HG03469 (cell line): ENCODE data around the gene DDX6.
"Not testable (repeated sequence)": the region's sequence is repeated elsewhere in the genome, so short reads cannot be mapped to it uniquely, and the experiment has no call there.

Source experiments
- ATAC-seq: cut with Tn5 transposase; IDR thresholded peaks from one replicate; pipeline ENCODE4 v1.9.1; 2021; ENCODE audit warnings: mild to moderate bottlenecking, moderate library complexity, moderate number of reproducible peaks; ENCODE audit not compliant: unreplicated experiment

DDX6 gene

GRCh38 chr11:118746988-118747585 lies 43.9 kb downstream of the DDX6 start:
- no peak for ATAC-seq

- ATAC-seq = no peak
Observed at GRCh38 chr11:118744046-118744445, 46.9 kb downstream of the DDX6 start.

- ATAC-seq = no peak
Observed at GRCh38 chr11:118742304-118742703, 48.7 kb downstream of the DDX6 start.

GRCh38 chr11:118740892-118741291 lies 50.1 kb downstream of the DDX6 start:
- no peak for ATAC-seq

GRCh38 chr11:118735203-118735602 lies 55.8 kb downstream of the DDX6 start:
- no peak for ATAC-seq

- no peak for ATAC-seq
Observed at GRCh38 chr11:118734031-118734430, 56.9 kb downstream of the DDX6 start.

- not testable (repeated sequence) for ATAC-seq
Observed at GRCh38 chr11:118729753-118730152, 61.2 kb downstream of the DDX6 start.

- ATAC-seq = not testable (repeated sequence)
Observed at GRCh38 chr11:118728112-118728511, 62.9 kb downstream of the DDX6 start.

- ATAC-seq = not testable (repeated sequence)
Observed at GRCh38 chr11:118727721-118728066, 63.3 kb downstream of the DDX6 start.

- ATAC-seq = not testable (repeated sequence)
Observed at GRCh38 chr11:118727001-118727720, 63.8 kb downstream of the DDX6 start.

GRCh38 chr11:118721478-118722015 lies 69.4 kb downstream of the DDX6 start:
- not testable (repeated sequence) for ATAC-seq

GRCh38 chr11:118720740-118721139 lies 70.2 kb downstream of the DDX6 start:
- ATAC-seq = not testable (repeated sequence)

- not testable (repeated sequence) for ATAC-seq
Observed at GRCh38 chr11:118720078-118720477, 70.9 kb downstream of the DDX6 start.

- ATAC-seq = not testable (repeated sequence)
Observed at GRCh38 chr11:118718562-118718961, 72.4 kb downstream of the DDX6 start.

- not testable (repeated sequence) for ATAC-seq
Observed at GRCh38 chr11:118717733-118718132, 73.2 kb downstream of the DDX6 start.

GRCh38 chr11:118717221-118717620 lies 73.7 kb downstream of the DDX6 start:
- not testable (repeated sequence) for ATAC-seq

- ATAC-seq = no peak
Observed at GRCh38 chr11:118715837-118716260, 75.1 kb downstream of the DDX6 start.

- ATAC-seq = no peak
Observed at GRCh38 chr11:118715245-118715831, 75.6 kb downstream of the DDX6 start.

GRCh38 chr11:118714816-118715215 lies 76.1 kb downstream of the DDX6 start:
- no peak for ATAC-seq

GRCh38 chr11:118714416-118714815 lies 76.5 kb downstream of the DDX6 start:
- not testable (repeated sequence) for ATAC-seq

- ATAC-seq = no peak
Observed at GRCh38 chr11:118708296-118708695, 82.7 kb downstream of the DDX6 start.

GRCh38 chr11:118706546-118706825 lies 84.5 kb downstream of the DDX6 start:
- ATAC-seq = no peak
